HEK293T (cell line): ENCODE results near the gene KCTD11.

Source experiments
- BHLHE40 ChIP-seq: fragments of 450-650 bp; IDR thresholded peaks from 2 replicates; pipeline ENCODE4 v1.6.1; 2016; ENCODE audit warnings: mild to moderate bottlenecking, moderate library complexity, borderline replicate concordance
- FOXK2 ChIP-seq: fragments of 450-650 bp; IDR thresholded peaks from 2 replicates; pipeline ENCODE4 v1.6.1; 2016; ENCODE audit warnings: mild to moderate bottlenecking
- FOXM1 ChIP-seq: fragments of 450-650 bp; IDR thresholded peaks from 2 replicates; pipeline ENCODE4 v1.6.1; 2017; ENCODE audit warnings: mild to moderate bottlenecking, borderline replicate concordance
- PKNOX1 ChIP-seq: fragments of 450-650 bp; IDR thresholded peaks from 2 replicates; pipeline ENCODE4 v1.6.1; 2016
- SP1 ChIP-seq: fragments of 450-650 bp; IDR thresholded peaks from 2 replicates; pipeline ENCODE4 v1.6.1; 2017
- TARDBP ChIP-seq: fragments of 450-650 bp; IDR thresholded peaks from 2 replicates; pipeline ENCODE4 v1.6.1; 2016

- no peak for TF ChIP-seq SP1
- TF ChIP-seq TARDBP = no peak
- no peak for TF ChIP-seq FOXK2
- no peak for TF ChIP-seq BHLHE40
- TF ChIP-seq PKNOX1 = no peak
- no peak for TF ChIP-seq FOXM1
These were observed 5.0 kb upstream of the KCTD11 start for GRCh38 chr17:7346761-7347614.
